GM21737 (cell line): Measurements from ENCODE around the gene STK11IP.

Experiments used
- ATAC-seq: cut with Tn5 transposase; IDR thresholded peaks from one replicate; pipeline ENCODE4 v1.9.1; 2021; ENCODE audit warnings: mild to moderate bottlenecking, moderate library complexity; ENCODE audit not compliant: unreplicated experiment

STK11IP gene

GRCh38 chr2:219631904-219632759 lies 34.5 kb downstream of the STK11IP start:
- no peak for ATAC-seq

- no peak for ATAC-seq
Observed at GRCh38 chr2:219632760-219633105, 35.1 kb downstream of the STK11IP start.

GRCh38 chr2:219633276-219634065 lies 35.8 kb downstream of the STK11IP start:
- no peak for ATAC-seq

- no peak for ATAC-seq
Observed at GRCh38 chr2:219634171-219634940, 36.7 kb downstream of the STK11IP start.

GRCh38 chr2:219634951-219635751 lies 37.5 kb downstream of the STK11IP start:
- ATAC-seq: no peak

GRCh38 chr2:219636144-219636915 lies 38.7 kb downstream of the STK11IP start:
- ATAC-seq: no peak

GRCh38 chr2:219636941-219637841 lies 39.5 kb downstream of the STK11IP start:
- ATAC-seq: no peak

GRCh38 chr2:219637842-219638185 lies 40.2 kb downstream of the STK11IP start:
- ATAC-seq: no peak

- ATAC-seq: no peak
Observed at GRCh38 chr2:219638217-219638947, 40.7 kb downstream of the STK11IP start.

- no peak for ATAC-seq
Observed at GRCh38 chr2:219638948-219639755, 41.5 kb downstream of the STK11IP start.

GRCh38 chr2:219641390-219642068 lies 43.9 kb downstream of the STK11IP start:
- ATAC-seq: no peak

- ATAC-seq: no peak
Observed at GRCh38 chr2:219642069-219642454, 44.4 kb downstream of the STK11IP start.

- peak; percentile 98 for ATAC-seq
Observed at GRCh38 chr2:219642465-219643083, 44.9 kb downstream of the STK11IP start.

GRCh38 chr2:219643084-219643473 lies 45.4 kb downstream of the STK11IP start:
- ATAC-seq: no peak

- ATAC-seq: no peak
Observed at GRCh38 chr2:219643788-219644398, 46.2 kb downstream of the STK11IP start.
